HepG2 (cell line): Measurements from ENCODE around the gene PGC. TPM values are rescaled to one million over a fixed set of nuclear protein-coding genes. Genes with fewer than 3 reads are reported as not detected.

Experiments
- ARHGAP35 ChIP-seq: sonication (generic); formaldehyde crosslinking; IDR thresholded peaks from 2 replicates; pipeline ENCODE4 v1.9.0; 2022; ENCODE audit warnings: mild to moderate bottlenecking, inconsistent platforms, moderate library complexity, missing genetic modification reagents, borderline replicate concordance
- ATAD3A ChIP-seq: sonication (generic); formaldehyde crosslinking; IDR thresholded peaks from 2 replicates; pipeline ENCODE4 v1.4.0; 2020; ENCODE audit warnings: missing genetic modification reagents
- DPF2 ChIP-seq: sonication (generic); formaldehyde crosslinking; IDR thresholded peaks from 2 replicates; pipeline ENCODE4 v1.4.0; 2020; ENCODE audit warnings: mild to moderate bottlenecking, low read depth, missing genetic modification reagents, borderline replicate concordance
- GATAD1 ChIP-seq: IDR thresholded peaks from 2 replicates; pipeline ENCODE4 v1.6.1; 2016; ENCODE audit warnings: missing genetic modification reagents, missing compliant biosample characterization
- GTF2F1 ChIP-seq: fragments of 150-350 bp; IDR thresholded peaks from 2 replicates; pipeline ENCODE4 v1.6.1; 2014; ENCODE audit warnings: low read length
- GTF3A ChIP-seq: sonication (generic); formaldehyde crosslinking; conservative IDR thresholded peaks from 2 replicates; pipeline ENCODE4 v1.4.0; 2020; ENCODE audit warnings: mild to moderate bottlenecking, missing genetic modification reagents
- MLX ChIP-seq: IDR thresholded peaks from 2 replicates; pipeline ENCODE4 v1.6.1; 2016
- NKX3-1 ChIP-seq: sonication (generic); formaldehyde crosslinking; IDR thresholded peaks from 2 replicates; pipeline ENCODE4 v1.5.0; 2020; ENCODE audit warnings: missing genetic modification reagents
- PAXIP1 ChIP-seq: sonication (generic); formaldehyde crosslinking; conservative IDR thresholded peaks from 2 replicates; pipeline ENCODE4 v1.4.0; 2020; ENCODE audit warnings: mild to moderate bottlenecking, missing genetic modification reagents, moderate library complexity
- PRMT3 ChIP-seq: sonication (generic); formaldehyde crosslinking; IDR thresholded peaks from 2 replicates; pipeline ENCODE4 v1.8.1; 2022; ENCODE audit warnings: low read depth, mild to moderate bottlenecking, moderate library complexity, missing genetic modification reagents, borderline replicate concordance
- REPIN1 ChIP-seq: sonication (generic); formaldehyde crosslinking; IDR thresholded peaks from 2 replicates; pipeline ENCODE4 v1.8.0; 2022; ENCODE audit warnings: missing genetic modification reagents, low read depth, mild to moderate bottlenecking, borderline replicate concordance
- ZFP37 ChIP-seq: sonication (generic); formaldehyde crosslinking; IDR thresholded peaks from 2 replicates; pipeline ENCODE4 v1.4.0; 2020; ENCODE audit warnings: missing genetic modification reagents, borderline replicate concordance
- ZNF101 ChIP-seq: sonication (generic); formaldehyde crosslinking; IDR thresholded peaks from 2 replicates; pipeline ENCODE4 v1.4.0; 2020; ENCODE audit warnings: mild to moderate bottlenecking, low read depth, missing genetic modification reagents, borderline replicate concordance
- ZNF331 ChIP-seq: sonication (generic); formaldehyde crosslinking; IDR thresholded peaks from 2 replicates; pipeline ENCODE4 v1.4.0; 2020; ENCODE audit warnings: missing genetic modification reagents
- ZNF512B ChIP-seq: sonication (generic); formaldehyde crosslinking; IDR thresholded peaks from 2 replicates; pipeline ENCODE4 v1.5.1; 2020; ENCODE audit warnings: missing genetic modification reagents, mild to moderate bottlenecking, borderline replicate concordance
- ZNF619 ChIP-seq: sonication (generic); formaldehyde crosslinking; IDR thresholded peaks from 2 replicates; pipeline ENCODE4 v1.4.0; 2020; ENCODE audit warnings: mild to moderate bottlenecking, missing genetic modification reagents
- ZSCAN12 ChIP-seq: sonication (generic); formaldehyde crosslinking; IDR thresholded peaks from 2 replicates; pipeline ENCODE4 v1.9.0; 2021; ENCODE audit warnings: mild to moderate bottlenecking, missing genetic modification reagents
- polyA plus RNA-seq, 8 experiments: library from polyadenylated mRNA; depleted of rRNA in 3 of 8; stranded (reverse) in 7 of 8; unstranded in 1 of 8; fragments of >200 nt; fragmentation: Illumina TruSeq in 4 of 8; extraction: Trizol in 4 of 8; gene quantifications; 2 replicates each; pipeline versions ENCODE4 v1.2.1 to v1.2.3, GENCODE V29; 2011 to 2016; ENCODE audit warnings: low read depth in 4 of 8, missing spikeins in 1 of 8, mixed read lengths in 1 of 8; ENCODE audit not compliant: insufficient read depth in 1 of 8
- total RNA-seq, 5 experiments: library from RNA; depleted of rRNA; stranded (reverse); fragments of >200 nt; fragmentation: Illumina TruSeq; extraction: Trizol; gene quantifications; 2 replicates each; pipeline ENCODE4 v1.2.3, GENCODE V29; 2016; ENCODE audit warnings: low read depth in 1 of 5
- TF ChIP-seq, protein P1 (sequence below): sonication (generic); formaldehyde crosslinking; IDR thresholded peaks from 2 replicates; pipeline ENCODE4 v1.5.1; 2020; ENCODE audit warnings: missing genetic modification reagents, mild to moderate bottlenecking, borderline replicate concordance
- TF ChIP-seq, protein P2 (sequence below): sonication (generic); formaldehyde crosslinking; IDR thresholded peaks from 2 replicates; pipeline ENCODE4 v1.4.0; 2020; ENCODE audit warnings: missing genetic modification reagents, mild to moderate bottlenecking, borderline replicate concordance

Gene PGC
- total and polyA plus RNA-seq, 2 of the 13 experiments (the other 11 are each of a cell fraction or from before 2014, with no cell fraction given), result 426 to 502 TPM

GRCh38 chr6:41786451-41787218, 39.4 kb upstream of the PGC start (continued):
- TF ChIP-seq, protein P1, sequence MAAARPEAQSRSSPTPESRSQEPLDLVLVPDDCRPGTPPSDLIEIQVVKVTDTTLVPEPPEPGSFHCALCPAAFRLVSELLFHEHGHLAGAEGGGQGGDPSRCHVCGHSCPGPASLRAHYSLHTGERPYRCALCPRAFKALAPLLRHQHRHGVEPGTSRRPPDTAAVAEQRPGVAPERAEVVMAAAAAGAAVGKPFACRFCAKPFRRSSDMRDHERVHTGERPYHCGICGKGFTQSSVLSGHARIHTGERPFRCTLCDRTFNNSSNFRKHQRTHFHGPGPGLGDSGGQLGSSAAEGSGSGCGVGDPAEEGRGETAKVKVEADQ, result peak; percentile 80; the same call in 1 of the 2 replicates
- TF ChIP-seq GTF2F1, result 0 out of 2 replicates have a peak, but pooled peaks have one; percentile 1
- TF ChIP-seq ZNF331 (CRISPR knock-in tag), result peak; percentile 82
- peak; percentile 41; the same call in 1 of the 2 replicates for TF ChIP-seq PAXIP1 (CRISPR knock-in tag)
- TF ChIP-seq, protein P2, sequence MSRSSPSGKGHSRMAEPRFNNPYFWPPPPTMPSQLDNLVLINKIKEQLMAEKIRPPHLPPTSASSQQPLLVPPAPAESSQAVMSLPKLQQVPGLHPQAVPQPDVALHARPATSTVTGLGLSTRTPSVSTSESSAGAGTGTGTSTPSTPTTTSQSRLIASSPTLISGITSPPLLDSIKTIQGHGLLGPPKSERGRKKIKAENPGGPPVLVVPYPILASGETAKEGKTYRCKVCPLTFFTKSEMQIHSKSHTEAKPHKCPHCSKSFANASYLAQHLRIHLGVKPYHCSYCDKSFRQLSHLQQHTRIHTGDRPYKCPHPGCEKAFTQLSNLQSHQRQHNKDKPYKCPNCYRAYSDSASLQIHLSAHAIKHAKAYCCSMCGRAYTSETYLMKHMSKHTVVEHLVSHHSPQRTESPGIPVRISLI (CRISPR knock-in tag), result no peak
- TF ChIP-seq ZNF619 (CRISPR knock-in tag), result 0 out of 2 replicates have a peak, but pooled peaks have one; percentile 49
- no peak for TF ChIP-seq PRMT3 (CRISPR knock-in tag)
- peak; percentile 46; the same call in 1 of the 2 replicates for TF ChIP-seq ZNF101 (CRISPR knock-in tag)
- peak; percentile 49; the same call in 1 of the 2 replicates for TF ChIP-seq ARHGAP35 (CRISPR knock-in tag)
- no peak; the same call in 1 of the 2 replicates for TF ChIP-seq ZNF512B (CRISPR knock-in tag)
- no peak for TF ChIP-seq MLX (CRISPR knock-in tag)
- peak; percentile 72 for TF ChIP-seq GATAD1 (CRISPR knock-in tag)
- TF ChIP-seq GTF3A (CRISPR knock-in tag), result peak; percentile 61; the same call in 1 of the 2 replicates
- no peak; the same call in 1 of the 2 replicates for TF ChIP-seq ZFP37
- TF ChIP-seq ZSCAN12 (CRISPR knock-in tag), result no peak; the same call in 1 of the 2 replicates
- TF ChIP-seq ATAD3A (CRISPR knock-in tag), result no peak
- 0 out of 2 replicates have a peak, but pooled peaks have one; percentile 58 for TF ChIP-seq NKX3-1 (CRISPR knock-in tag)
- peak; percentile 69; the same call in 1 of the 2 replicates for TF ChIP-seq REPIN1 (CRISPR knock-in tag)
- TF ChIP-seq DPF2, result no peak
